ENCODE measurements around the gene SHKBP1. TPM values are rescaled to one million over a fixed set of nuclear protein-coding genes. Genes with fewer than 3 reads are reported as not detected.

SHKBP1 gene
- total and polyA plus RNA-seq, 2 donors from 2014 or later: 69.6 to 91.3 TPM

DNA sequence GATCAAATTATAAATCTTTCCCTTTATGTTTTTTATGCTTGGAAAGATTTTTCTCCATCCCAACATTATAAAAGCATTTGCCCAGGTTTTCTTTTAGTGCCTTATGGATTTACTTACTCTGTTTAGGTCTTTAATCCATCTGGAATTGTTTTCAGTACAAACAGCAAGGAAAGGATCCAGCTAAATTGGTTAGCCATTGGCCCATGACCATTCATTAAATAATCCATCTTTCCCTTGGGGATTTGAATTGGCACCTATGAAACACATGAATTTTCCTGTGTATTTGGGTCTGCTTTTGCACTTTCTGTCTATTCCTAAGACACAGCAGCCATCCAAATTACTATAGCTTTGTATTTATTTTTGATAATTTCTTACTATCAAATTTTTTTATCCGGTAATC lies 28.8 kb upstream of the SHKBP1 start:
- intact Hi-C loops (cut with DNase I): loop anchor here (10.0 kb wide), 1 partner anchor 47 kb away; no protein-coding TSS in a partner anchor
- Histone ChIP-seq H3K36me3 (ENCODE audit: control insufficient read depth in 2 of 3, insufficient read depth in 3 of 3, low read length in 3 of 3) (no peaks in the 10 kb centered on the region), H3K4me3 (ENCODE audit: low read length in 3 of 3) (no peak overlapping the region), H3K4me1 (ENCODE audit: control insufficient read depth in 2 of 3, insufficient read depth in 2 of 3, low read depth in 1 of 3, low read length in 3 of 3) (peaks cover 0 to 3% (median 0%) of the 10 kb centered on the region in 3 donors), H3K27ac (ENCODE audit: low read depth in 2 of 2, low read length in 2 of 2) (no peak overlapping the region), H3K27me3 (ENCODE audit: control insufficient read depth, insufficient read depth, low read length) (peaks cover 2% of the 10 kb centered on the region), H3K9ac (ENCODE audit: low read length in 3 of 3) (no peak overlapping the region), H3K9me3 (ENCODE audit: control insufficient read depth in 2 of 3, insufficient read depth in 1 of 3, low read length in 3 of 3) (no peaks in the 10 kb centered on the region)
- FAIRE-seq (no peak), DNase-seq (no peak)
- TF ChIP-seq, protein P1, sequence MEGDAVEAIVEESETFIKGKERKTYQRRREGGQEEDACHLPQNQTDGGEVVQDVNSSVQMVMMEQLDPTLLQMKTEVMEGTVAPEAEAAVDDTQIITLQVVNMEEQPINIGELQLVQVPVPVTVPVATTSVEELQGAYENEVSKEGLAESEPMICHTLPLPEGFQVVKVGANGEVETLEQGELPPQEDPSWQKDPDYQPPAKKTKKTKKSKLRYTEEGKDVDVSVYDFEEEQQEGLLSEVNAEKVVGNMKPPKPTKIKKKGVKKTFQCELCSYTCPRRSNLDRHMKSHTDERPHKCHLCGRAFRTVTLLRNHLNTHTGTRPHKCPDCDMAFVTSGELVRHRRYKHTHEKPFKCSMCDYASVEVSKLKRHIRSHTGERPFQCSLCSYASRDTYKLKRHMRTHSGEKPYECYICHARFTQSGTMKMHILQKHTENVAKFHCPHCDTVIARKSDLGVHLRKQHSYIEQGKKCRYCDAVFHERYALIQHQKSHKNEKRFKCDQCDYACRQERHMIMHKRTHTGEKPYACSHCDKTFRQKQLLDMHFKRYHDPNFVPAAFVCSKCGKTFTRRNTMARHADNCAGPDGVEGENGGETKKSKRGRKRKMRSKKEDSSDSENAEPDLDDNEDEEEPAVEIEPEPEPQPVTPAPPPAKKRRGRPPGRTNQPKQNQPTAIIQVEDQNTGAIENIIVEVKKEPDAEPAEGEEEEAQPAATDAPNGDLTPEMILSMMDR (IDR thresholded peaks at IDR 0.05; ENCODE audit: borderline replicate concordance, extremely low read depth, insufficient read depth): no peak

DNA sequence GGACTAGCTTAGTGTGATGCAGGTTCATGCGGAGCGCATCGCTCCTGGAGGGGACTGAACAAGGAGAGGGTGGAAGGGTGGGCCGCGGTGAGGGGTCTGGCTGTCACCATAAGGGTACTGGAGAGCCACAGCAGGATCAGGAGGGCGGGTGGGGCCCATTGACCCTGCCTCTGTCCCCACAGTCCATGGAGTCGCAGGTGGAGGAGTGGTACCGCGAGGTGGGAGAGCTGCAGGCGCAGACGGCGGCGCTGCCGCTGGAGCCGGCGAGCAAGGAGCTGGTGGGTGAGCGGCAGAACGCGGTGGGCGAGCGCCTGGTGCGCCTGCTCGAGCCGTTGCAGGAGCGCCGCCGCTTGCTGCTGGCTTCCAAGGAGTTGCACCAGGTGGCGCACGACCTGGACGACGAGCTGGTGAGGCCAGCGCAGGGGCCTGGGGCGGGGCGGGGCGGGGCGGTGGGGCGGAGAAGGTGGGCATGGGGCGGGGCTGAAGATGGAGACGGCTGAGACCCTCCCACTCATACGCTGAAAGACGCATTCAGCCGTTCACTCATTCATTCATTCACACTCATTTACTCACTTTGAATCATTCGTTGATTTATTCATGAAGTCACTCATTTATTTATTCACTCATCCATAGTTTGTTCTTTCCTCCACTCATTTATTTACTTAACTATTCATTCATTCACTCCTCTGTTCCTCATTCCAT lies 27.5 kb upstream of the SHKBP1 start:
- Histone ChIP-seq H3K4me1 (ENCODE audit: control insufficient read depth in 2 of 3, insufficient read depth in 2 of 3, low read depth in 1 of 3, low read length in 3 of 3) (peaks cover 0 to 3% (median 0%) of the 10 kb centered on the region in 3 donors), H3K4me3 (ENCODE audit: low read length in 3 of 3) (no peak overlapping the region), H3K27me3 (ENCODE audit: control insufficient read depth, insufficient read depth, low read length) (peaks cover 6% of the 10 kb centered on the region), H3K9ac (ENCODE audit: low read length in 3 of 3) (no peak overlapping the region), H3K27ac (ENCODE audit: low read depth in 2 of 2, low read length in 2 of 2) (no peak overlapping the region), H3K36me3 (ENCODE audit: control insufficient read depth in 2 of 3, insufficient read depth in 3 of 3, low read length in 3 of 3) (no peaks in the 10 kb centered on the region), H3K9me3 (ENCODE audit: control insufficient read depth in 2 of 3, insufficient read depth in 1 of 3, low read length in 3 of 3) (no peaks in the 10 kb centered on the region)
- DNase-seq: peak; percentile 81 to 89 (median 86)
- no peak for FAIRE-seq
- intact Hi-C loops (cut with DNase I): loop anchor here (10.0 kb wide), 1 partner anchor 46 kb away; no protein-coding TSS in a partner anchor
- TF ChIP-seq, protein P1 (IDR thresholded peaks at IDR 0.05; ENCODE audit: borderline replicate concordance, extremely low read depth, insufficient read depth): peak; percentile 58

DNA sequence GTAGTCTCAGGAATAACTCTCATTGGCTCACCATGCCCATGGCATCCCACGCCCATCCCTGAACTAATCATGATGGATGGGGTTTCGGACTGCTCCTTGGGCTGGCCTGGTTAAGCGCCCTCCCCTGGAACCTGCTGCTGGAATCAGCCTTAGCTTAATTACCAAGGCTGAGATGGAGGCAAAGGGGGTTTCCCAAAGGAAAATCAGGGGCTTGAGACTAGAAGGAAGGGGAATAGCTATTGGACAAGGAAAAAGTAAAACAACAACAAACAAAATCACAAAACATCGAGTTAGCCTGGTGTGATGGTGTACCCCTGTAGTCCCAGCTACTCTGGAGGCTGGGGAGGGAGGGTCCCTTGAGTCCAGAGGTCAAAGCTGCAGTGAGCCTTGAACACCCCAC lies 25.7 kb upstream of the SHKBP1 start:
- no peak for DNase-seq
- no peak for FAIRE-seq
- no peak overlapping the region for H3K4me3 ChIP-seq (ENCODE audit: low read length in 3 of 3)
- H3K9me3 ChIP-seq (ENCODE audit: control insufficient read depth in 2 of 3, insufficient read depth in 1 of 3, low read length in 3 of 3): no peaks in the 10 kb centered on the region
- H3K27ac ChIP-seq (ENCODE audit: low read depth in 2 of 2, low read length in 2 of 2): no peak overlapping the region
- no peaks in the 10 kb centered on the region for H3K36me3 ChIP-seq (ENCODE audit: control insufficient read depth in 2 of 3, insufficient read depth in 3 of 3, low read length in 3 of 3)
- no peak overlapping the region for H3K9ac ChIP-seq (ENCODE audit: low read length in 3 of 3)
- TF ChIP-seq, protein P1 (IDR thresholded peaks at IDR 0.05; ENCODE audit: borderline replicate concordance, extremely low read depth, insufficient read depth): no peak
- H3K4me1 ChIP-seq (ENCODE audit: control insufficient read depth in 2 of 3, insufficient read depth in 2 of 3, low read depth in 1 of 3, low read length in 3 of 3): peaks cover 0 to 3% (median 0%) of the 10 kb centered on the region in 3 donors
- H3K27me3 ChIP-seq (ENCODE audit: control insufficient read depth, insufficient read depth, low read length): peaks cover 10% of the 10 kb centered on the region
- intact Hi-C loops (cut with DNase I): no loop called here

Data from kidney (tissue), 14 donors.